ENCODE results near the gene GJA1. TPM values are rescaled to one million over a fixed set of nuclear protein-coding genes. Genes with fewer than 3 reads are reported as not detected.
"Not testable (repeated sequence)": the region's sequence is repeated elsewhere in the genome, so short reads cannot be mapped to it uniquely, and the experiment has no call there.

The GJA1 gene
- total RNA-seq (100 to 1,000 TPM; 282 to 893 (median 600) TPM), polyA plus RNA-seq (100 to 1,000 TPM in 2 of 3 donors, 10 to 100 TPM in 1; 80.7 to 805 (median 130) TPM)
- long read RNA-seq, donor 1, transcript GJA1-204 (2 exons, 3,152 nt), result major isoform, 58 of 192 reads
- long read RNA-seq, donor 1, partial matches to known transcripts, result 134 of 192 reads
- long read RNA-seq, donor 1, other reads (novel, unspliced or antisense), result 0 of 192 reads
- long read RNA-seq, donor 2, transcript GJA1-204 (2 exons, 3,152 nt), result major isoform, 53 of 54 reads
- long read RNA-seq, donor 2, partial matches to known transcripts, result 0 of 54 reads
- long read RNA-seq, donor 2, other reads (novel, unspliced or antisense), result 0 of 54 reads
- long read RNA-seq, donor 3, transcript GJA1-204 (2 exons, 3,152 nt), result major isoform, 66 of 368 reads
- long read RNA-seq, donor 3, partial matches to known transcripts, result 300 of 368 reads
- long read RNA-seq, donor 3, other reads (novel, unspliced or antisense), result 0 of 368 reads
- long read RNA-seq, donor 4, transcript GJA1-204 (2 exons, 3,152 nt), result major isoform, 5 of 27 reads
- long read RNA-seq, donor 4, partial matches to known transcripts, result 21 of 27 reads
- long read RNA-seq, donor 4, other reads (novel, unspliced or antisense), result 1 of 27 reads
- long read RNA-seq, donor 5, transcript GJA1-204 (2 exons, 3,152 nt), result major isoform, 231 of 297 reads
- long read RNA-seq, donor 5, partial matches to known transcripts, result 65 of 297 reads
- long read RNA-seq, donor 5, other reads (novel, unspliced or antisense), result 1 of 297 reads
- long read RNA-seq, donor 6, transcript GJA1-204 (2 exons, 3,152 nt), result major isoform, 6 of 15 reads
- long read RNA-seq, donor 6, partial matches to known transcripts, result 0 of 15 reads
- long read RNA-seq, donor 6, other reads (novel, unspliced or antisense), result 9 of 15 reads
- long read RNA-seq, donor 7, transcript GJA1-204 (2 exons, 3,152 nt), result major isoform, 25 of 26 reads
- long read RNA-seq, donor 7, partial matches to known transcripts, result 0 of 26 reads
- long read RNA-seq, donor 7, other reads (novel, unspliced or antisense), result 0 of 26 reads
- long read RNA-seq, donor 8, transcript GJA1-204 (2 exons, 3,152 nt), result major isoform, 63 of 88 reads
- long read RNA-seq, donor 8, partial matches to known transcripts, result 25 of 88 reads
- long read RNA-seq, donor 8, other reads (novel, unspliced or antisense), result 0 of 88 reads
- long read RNA-seq, donor 9, transcript GJA1-204 (2 exons, 3,152 nt), result major isoform, 45 of 45 reads
- long read RNA-seq, donor 9, partial matches to known transcripts, result 0 of 45 reads
- long read RNA-seq, donor 9, other reads (novel, unspliced or antisense), result 0 of 45 reads
- long read RNA-seq, donor 10, transcript GJA1-204 (2 exons, 3,152 nt), result major isoform, 21 of 21 reads
- long read RNA-seq, donor 10, partial matches to known transcripts, result 0 of 21 reads
- long read RNA-seq, donor 10, other reads (novel, unspliced or antisense), result 0 of 21 reads

- Histone ChIP-seq H3K27ac (peak within 1 kb of the TSS; percentile 65 to 88 (median 85)), H3K27me3 (no peaks in the 10 kb centered on the region), H3K4me1 (replicated peaks in 1 of 2) (peaks cover 6 to 13% of the 10 kb centered on the region in 2 donors), H3K9me3 (replicated peaks in 1 of 3) (no peaks in the 10 kb centered on the region), H3K4me3 (peak within 1 kb of the TSS; percentile 45 to 92 (median 80)), H3K36me3 (replicated peaks in 1 of 2) (no peaks in the 10 kb centered on the region)
- peak; percentile 65 to 84 (median 77) for DNase-seq
- intact Hi-C loops (cut with DNase I), result loop anchor here (10.0 kb wide), 2 partner anchors 259 to 419 kb away; no protein-coding TSS in a partner anchor
- TF ChIP-seq CTCF (IDR thresholded peaks at IDR 0.05) (no peak), POLR2A (IDR thresholded peaks at IDR 0.05) (peak; percentile 93 to 97)
- 17 to 23% (median 17%) methylated on average over 5 of the region's 5 CpGs for WGBS, 4 donors
These were observed at the start of gene GJA1 for GRCh38 chr6:121435444-121436069. TSS of gene GJA1 (plus strand) at chr6:121435646. CDS start at chr6:121446848, 11,202 bp downstream.

- H3K27me3 ChIP-seq; H3K9me3 ChIP-seq (replicated peaks in 1 of 3); H3K36me3 ChIP-seq (replicated peaks in 1 of 2); DNase-seq; H3K4me1 ChIP-seq (replicated peaks in 1 of 2); intact Hi-C loops (cut with DNase I); H3K4me3 ChIP-seq; H3K27ac ChIP-seq: not testable (repeated sequence)
- 89 to 97% (median 95%) methylated on average over 3 of the region's 3 CpGs for WGBS, 4 donors
These were observed 48.9 kb upstream of the GJA1 start for GRCh38 chr6:121386551-121386950.

- Histone ChIP-seq H3K27me3 (no peaks in the 10 kb centered on the region), H3K4me3 (no peak overlapping the region), H3K9me3 (replicated peaks in 1 of 3) (no peaks in the 10 kb centered on the region), H3K4me1 (replicated peaks in 1 of 2) (peaks cover 0 to 17% of the 10 kb centered on the region in 2 donors), H3K27ac (no peak overlapping the region), H3K36me3 (replicated peaks in 1 of 2) (no peaks in the 10 kb centered on the region)
- intact Hi-C loops (cut with DNase I), result no loop called here
- DNase-seq, result no peak
- WGBS, 4 donors, result 91 to 100% (median 98%) methylated on average over 1 to 3 of the region's 3 CpGs
- no peak for TF ChIP-seq POLR2A (IDR thresholded peaks at IDR 0.05)
- no peak for TF ChIP-seq CTCF (IDR thresholded peaks at IDR 0.05)
These were observed 46.0 kb upstream of the GJA1 start for GRCh38 chr6:121389419-121389818.

Measured in adrenal gland (tissue), 19 donors.